ENCODE results near the gene ABCB4.

- TF ChIP-seq RARB (CRISPR knock-in tag; IDR thresholded peaks at IDR 0.05), result no peak
- no peak for TF ChIP-seq TCF4 (CRISPR knock-in tag; IDR thresholded peaks at IDR 0.05; ENCODE audit: borderline replicate concordance)
- TF ChIP-seq, protein P1, sequence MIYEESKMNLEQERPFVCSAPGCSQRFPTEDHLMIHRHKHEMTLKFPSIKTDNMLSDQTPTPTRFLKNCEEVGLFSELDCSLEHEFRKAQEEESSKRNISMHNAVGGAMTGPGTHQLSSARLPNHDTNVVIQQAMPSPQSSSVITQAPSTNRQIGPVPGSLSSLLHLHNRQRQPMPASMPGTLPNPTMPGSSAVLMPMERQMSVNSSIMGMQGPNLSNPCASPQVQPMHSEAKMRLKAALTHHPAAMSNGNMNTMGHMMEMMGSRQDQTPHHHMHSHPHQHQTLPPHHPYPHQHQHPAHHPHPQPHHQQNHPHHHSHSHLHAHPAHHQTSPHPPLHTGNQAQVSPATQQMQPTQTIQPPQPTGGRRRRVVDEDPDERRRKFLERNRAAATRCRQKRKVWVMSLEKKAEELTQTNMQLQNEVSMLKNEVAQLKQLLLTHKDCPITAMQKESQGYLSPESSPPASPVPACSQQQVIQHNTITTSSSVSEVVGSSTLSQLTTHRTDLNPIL (CRISPR knock-in tag; IDR thresholded peaks at IDR 0.05; ENCODE audit: low read depth), result no peak
- TF ChIP-seq GLIS3 (CRISPR knock-in tag; IDR thresholded peaks at IDR 0.05), result no peak
- no peak for TF ChIP-seq ZFP3 (CRISPR knock-in tag; IDR thresholded peaks at IDR 0.05)
- TF ChIP-seq, protein P2, sequence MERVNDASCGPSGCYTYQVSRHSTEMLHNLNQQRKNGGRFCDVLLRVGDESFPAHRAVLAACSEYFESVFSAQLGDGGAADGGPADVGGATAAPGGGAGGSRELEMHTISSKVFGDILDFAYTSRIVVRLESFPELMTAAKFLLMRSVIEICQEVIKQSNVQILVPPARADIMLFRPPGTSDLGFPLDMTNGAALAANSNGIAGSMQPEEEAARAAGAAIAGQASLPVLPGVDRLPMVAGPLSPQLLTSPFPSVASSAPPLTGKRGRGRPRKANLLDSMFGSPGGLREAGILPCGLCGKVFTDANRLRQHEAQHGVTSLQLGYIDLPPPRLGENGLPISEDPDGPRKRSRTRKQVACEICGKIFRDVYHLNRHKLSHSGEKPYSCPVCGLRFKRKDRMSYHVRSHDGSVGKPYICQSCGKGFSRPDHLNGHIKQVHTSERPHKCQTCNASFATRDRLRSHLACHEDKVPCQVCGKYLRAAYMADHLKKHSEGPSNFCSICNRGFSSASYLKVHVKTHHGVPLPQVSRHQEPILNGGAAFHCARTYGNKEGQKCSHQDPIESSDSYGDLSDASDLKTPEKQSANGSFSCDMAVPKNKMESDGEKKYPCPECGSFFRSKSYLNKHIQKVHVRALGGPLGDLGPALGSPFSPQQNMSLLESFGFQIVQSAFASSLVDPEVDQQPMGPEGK (CRISPR knock-in tag; IDR thresholded peaks at IDR 0.05; ENCODE audit: borderline replicate concordance), result no peak
- TF ChIP-seq CSDC2 (CRISPR knock-in tag; IDR thresholded peaks at IDR 0.05), result no peak
- no peak for TF ChIP-seq ESRRG (CRISPR knock-in tag; IDR thresholded peaks at IDR 0.05)
Observed at GRCh38 chr7:87512906-87513305, 37.4 kb upstream of the ABCB4 start.
